Bronchial epithelial cell (primary cell): ENCODE results near the gene NOP14. TPM values are rescaled to one million over a fixed set of nuclear protein-coding genes. Genes with fewer than 3 reads are reported as not detected.

Source experiments
- DNase-seq: peaks from one replicate; pipeline ENCODE4 v3.0.0-alpha.2; 2010; ENCODE audit warnings: low read depth
- FAIRE-seq: peaks from 2 replicates; lab custom pipeline; 2011; peaks lifted over from hg19 to GRCh38; lab: Jason Lieb, UNC
- H3K27me3 ChIP-seq: 2 replicates; pipeline ENCODE4 v1.5.1; 2011; ENCODE audit warnings: low read length; ENCODE audit not compliant: control insufficient read depth, insufficient read depth
- H3K36me3 ChIP-seq: 2 replicates; pipeline ENCODE4 v1.5.1; 2011; ENCODE audit warnings: low read length; ENCODE audit not compliant: control insufficient read depth, insufficient read depth
- H3K4me3 ChIP-seq: 2 replicates; pipeline ENCODE4 v1.5.1; 2011; ENCODE audit warnings: mild to moderate bottlenecking, low read depth, low read length, control low read depth
- CTCF ChIP-seq: IDR thresholded peaks from 2 replicates; pipeline ENCODE4 v1.5.1; 2011; ENCODE audit warnings: mild to moderate bottlenecking, moderate library complexity, low read length, control low read depth, inconsistent platforms; ENCODE audit not compliant: insufficient read depth, severe bottlenecking
- total RNA-seq: library from RNA; depleted of rRNA; stranded (reverse); fragments of >200 nt; gene quantifications from 2 replicates; pipeline ENCODE4 v1.2.1, GENCODE V29; 2014

The NOP14 gene
- total RNA-seq, 1 donor from 2014 or later = 31.1 TPM

- no peak overlapping the region for H3K4me3 ChIP-seq
- peak; percentile 39 for TF ChIP-seq CTCF
- DNase-seq (no peak), FAIRE-seq (no peak)
- peaks cover 37% of the 10 kb centered on the region for H3K36me3 ChIP-seq
- H3K27me3 ChIP-seq = no peaks in the 10 kb centered on the region
Measured at GRCh38 chr4:2930758-2931511, 32.3 kb downstream of the NOP14 start.

- Histone ChIP-seq H3K4me3 (no peak overlapping the region), H3K36me3 (peaks cover 36% of the 10 kb centered on the region), H3K27me3 (no peaks in the 10 kb centered on the region)
- DNase-seq = no peak
- FAIRE-seq = no peak
- no peak for TF ChIP-seq CTCF
Measured at GRCh38 chr4:2930135-2930757, 33.0 kb downstream of the NOP14 start.

GRCh38 chr4:2929469-2929868, 33.7 kb downstream of the NOP14 start:
- FAIRE-seq (no peak), DNase-seq (no peak)
- no peaks in the 10 kb centered on the region for H3K27me3 ChIP-seq
- H3K4me3 ChIP-seq = no peak overlapping the region
- TF ChIP-seq CTCF = no peak
- peaks cover 41% of the 10 kb centered on the region for H3K36me3 ChIP-seq

GRCh38 chr4:2928242-2929176, 34.7 kb downstream of the NOP14 start:
- FAIRE-seq (no peak), DNase-seq (no peak)
- TF ChIP-seq CTCF = no peak
- no peak overlapping the region for H3K4me3 ChIP-seq
- H3K27me3 ChIP-seq = no peaks in the 10 kb centered on the region
- peaks cover 43% of the 10 kb centered on the region for H3K36me3 ChIP-seq

GRCh38 chr4:2927696-2928075, 35.5 kb downstream of the NOP14 start:
- peaks cover 43% of the 10 kb centered on the region for H3K36me3 ChIP-seq
- no peak overlapping the region for H3K4me3 ChIP-seq
- DNase-seq (no peak), FAIRE-seq (no peak)
- no peak for TF ChIP-seq CTCF
- no peaks in the 10 kb centered on the region for H3K27me3 ChIP-seq
